IPS DF 6.9 (cell line): ENCODE measurements around the gene BSCL2.

Experiments used
- DNase-seq: peaks from one replicate; pipeline ENCODE4 v3.0.0-alpha.2; 2013; ENCODE audit warnings: low read depth, low spot score
- H3K27ac ChIP-seq: one replicate; pipeline ENCODE4 v1.5.1; 2013; ENCODE audit warnings: low read length, control low read depth
- H3K27me3 ChIP-seq: 2 replicates; pipeline ENCODE4 v1.6.1; 2013; ENCODE audit warnings: mild to moderate bottlenecking, low read length; ENCODE audit not compliant: control insufficient read depth, insufficient read depth
- H3K36me3 ChIP-seq: 2 replicates; pipeline ENCODE4 v1.6.1; 2013; ENCODE audit warnings: low read length; ENCODE audit not compliant: control insufficient read depth, insufficient read depth
- H3K4me1 ChIP-seq: 2 replicates; pipeline ENCODE4 v1.6.1; 2013; ENCODE audit warnings: low read length; ENCODE audit not compliant: control insufficient read depth, insufficient read depth
- H3K4me3 ChIP-seq: 2 replicates; pipeline ENCODE4 v1.5.1; 2013; ENCODE audit warnings: mild to moderate bottlenecking, low read length
- H3K9me3 ChIP-seq: 2 replicates; pipeline ENCODE4 v1.6.1; 2013; ENCODE audit warnings: low read length, inconsistent platforms; ENCODE audit not compliant: control insufficient read depth, insufficient read depth
- WGBS: extraction: QIAGEN DNeasy Blood & Tissue Kit; methylation state at CpG from one replicate; pipeline ENCODE4 v1.1.7; 2013; ENCODE audit warnings: mixed read lengths, missing lambda C conversion rate; ENCODE audit not compliant: insufficient read length, insufficient coverage; 5-methylcytosine and 5-hydroxymethylcytosine counted together

Gene BSCL2

DNA sequence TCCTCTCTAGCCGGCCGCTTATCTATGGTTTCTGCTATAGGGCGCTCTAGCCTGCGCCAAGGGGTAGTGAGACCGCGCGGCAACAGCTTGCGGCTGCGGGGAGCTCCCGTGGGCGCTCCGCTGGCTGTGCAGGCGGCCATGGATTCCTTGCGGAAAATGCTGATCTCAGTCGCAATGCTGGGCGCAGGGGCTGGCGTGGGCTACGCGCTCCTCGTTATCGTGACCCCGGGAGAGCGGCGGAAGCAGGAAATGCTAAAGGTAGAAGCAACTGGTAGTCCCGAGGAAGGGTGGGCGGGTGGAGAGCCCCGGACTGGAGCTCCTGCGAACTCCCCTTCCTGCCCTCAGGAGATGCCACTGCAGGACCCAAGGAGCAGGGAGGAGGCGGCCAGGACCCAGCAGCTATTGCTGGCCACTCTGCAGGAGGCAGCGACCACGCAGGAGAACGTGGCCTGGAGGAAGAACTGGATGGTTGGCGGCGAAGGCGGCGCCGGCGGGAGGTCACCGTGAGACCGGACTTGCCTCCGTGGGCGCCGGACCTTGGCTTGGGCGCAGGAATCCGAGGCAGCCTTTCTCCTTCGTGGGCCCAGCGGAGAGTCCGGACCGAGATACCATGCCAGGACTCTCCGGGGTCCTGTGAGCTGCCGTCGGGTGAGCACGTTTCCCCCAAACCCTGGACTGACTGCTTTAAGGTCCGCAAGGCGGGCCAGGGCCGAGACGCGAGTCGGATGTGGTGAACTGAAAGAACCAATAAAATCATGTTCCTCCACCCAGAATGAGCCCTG, 35.4 kb downstream of the BSCL2 start, which contains the start of the genes LBHD1 and UQCC3:
Gene LBHD1, minus strand, starts transcription at position 660 of the 782 bp plus-strand sequence. CDS start 2,236 bp downstream, outside the sequence.
Gene UQCC3, plus strand, starts transcription at position 66 of the 782 bp plus-strand sequence. Its CDS starts 73 bp downstream, at position 139.
- no peak for DNase-seq
- H3K4me3 ChIP-seq = peak within 1 kb of the TSS; percentile 93
- H3K4me1 ChIP-seq = no peaks in the 10 kb centered on the region; the same call in 1 of the 2 replicates
- peaks cover 4% of the 10 kb centered on the region for H3K36me3 ChIP-seq
- H3K27ac ChIP-seq = no peak within 1 kb of the TSS
- no CpG with 5 or more reads among the region's 59 CpGs for WGBS
- H3K9me3 ChIP-seq = no peaks in the 10 kb centered on the region
- no peaks in the 10 kb centered on the region for H3K27me3 ChIP-seq

DNA sequence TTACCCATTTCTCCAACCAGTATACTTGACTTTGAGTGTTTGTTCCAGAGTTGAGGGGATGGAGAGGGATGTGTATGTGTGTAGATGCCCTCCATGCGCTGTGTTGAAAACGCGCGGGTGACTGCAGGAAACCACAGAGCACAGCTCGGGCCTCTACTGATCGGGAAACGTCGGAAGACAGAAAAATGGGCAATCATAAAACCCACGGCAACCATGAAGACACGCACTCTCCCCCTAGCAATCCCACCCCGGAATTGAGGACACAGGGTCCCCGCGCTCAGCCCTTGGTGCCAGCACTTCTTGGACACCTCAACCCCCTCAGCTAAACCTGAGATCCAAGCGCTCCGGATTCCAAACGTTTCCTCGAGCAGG, 36.0 kb downstream of the BSCL2 start:
- H3K4me1 ChIP-seq = peaks cover 2% of the 10 kb centered on the region; the same call in 1 of the 2 replicates
- H3K27me3 ChIP-seq = no peaks in the 10 kb centered on the region
- H3K9me3 ChIP-seq = no peaks in the 10 kb centered on the region
- no peak for DNase-seq
- peaks cover 4% of the 10 kb centered on the region for H3K36me3 ChIP-seq
- peak overlapping the region; percentile 93; the same call in 1 of the 2 replicates for H3K4me3 ChIP-seq
- no peak overlapping the region for H3K27ac ChIP-seq
- no CpG with 5 or more reads among the region's 17 CpGs for WGBS

DNA sequence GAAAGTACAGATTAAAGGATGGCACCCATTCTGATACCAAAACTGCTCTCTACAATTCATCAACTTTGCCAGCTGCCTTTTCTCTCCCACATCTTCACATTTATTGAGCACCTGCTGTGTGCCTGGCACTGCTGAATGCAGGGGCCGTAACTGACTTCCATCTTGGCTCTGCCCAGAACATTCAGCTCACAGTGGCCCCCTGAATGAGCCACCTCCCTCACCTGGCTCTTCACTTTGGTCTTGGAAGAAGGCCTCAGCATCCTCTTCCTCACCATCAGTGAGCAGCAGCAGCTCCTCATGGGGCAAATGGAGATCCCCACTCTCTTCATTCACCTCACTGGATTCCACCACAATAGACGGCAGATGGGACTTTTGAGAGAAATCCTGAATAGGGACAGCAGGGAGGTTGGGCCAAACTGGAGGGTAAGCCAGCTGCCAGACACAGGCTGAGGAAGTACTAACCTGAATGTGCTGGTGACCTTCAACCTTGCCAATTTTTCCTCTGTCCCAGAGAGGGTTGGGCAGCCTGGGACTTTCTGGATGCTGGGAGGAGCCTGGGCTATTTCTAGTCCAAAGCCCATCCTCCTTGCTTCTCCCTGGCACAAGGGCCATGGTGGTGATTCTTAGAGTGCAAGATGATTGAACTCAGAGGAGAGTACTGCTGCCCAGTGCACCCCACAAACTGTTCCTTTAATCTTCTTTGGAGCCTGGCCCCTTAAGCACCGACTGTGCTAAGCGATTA, 37.6 kb downstream of the BSCL2 start:
- WGBS = no CpG with 5 or more reads among the region's 4 CpGs
- Histone ChIP-seq H3K4me3 (no peak overlapping the region), H3K27ac (no peak overlapping the region), H3K4me1 (peaks cover 2% of the 10 kb centered on the region; the same call in 1 of the 2 replicates), H3K9me3 (no peaks in the 10 kb centered on the region), H3K36me3 (peaks cover 4% of the 10 kb centered on the region), H3K27me3 (no peaks in the 10 kb centered on the region)
- DNase-seq = no peak

DNA sequence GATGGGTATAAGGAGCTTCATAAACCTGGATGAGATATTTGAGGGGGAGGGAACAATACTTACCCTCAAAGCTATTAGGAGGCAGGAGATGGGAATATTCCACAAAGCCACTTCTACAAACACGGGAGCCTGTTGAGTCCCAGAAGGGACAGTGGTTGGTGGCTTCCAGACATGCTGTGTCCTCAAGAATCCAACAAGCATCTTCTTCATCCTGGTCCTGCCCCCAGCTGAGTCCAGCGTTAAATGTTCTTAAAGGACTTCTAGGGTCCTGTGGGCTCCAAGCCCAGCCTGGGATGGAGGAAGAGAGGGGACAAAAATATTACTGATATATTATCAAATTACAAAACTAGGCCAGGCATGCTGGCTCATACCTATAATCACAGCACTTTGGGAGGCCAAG, 39.8 kb downstream of the BSCL2 start:
- H3K4me1 ChIP-seq = peaks cover 2% of the 10 kb centered on the region; the same call in 1 of the 2 replicates
- peaks cover 8% of the 10 kb centered on the region for H3K36me3 ChIP-seq
- H3K27me3 ChIP-seq = no peaks in the 10 kb centered on the region
- H3K9me3 ChIP-seq = no peaks in the 10 kb centered on the region
- H3K27ac ChIP-seq = no peak overlapping the region
- WGBS = no CpG with 5 or more reads among the region's 2 CpGs
- no peak for DNase-seq
- no peak overlapping the region for H3K4me3 ChIP-seq

DNA sequence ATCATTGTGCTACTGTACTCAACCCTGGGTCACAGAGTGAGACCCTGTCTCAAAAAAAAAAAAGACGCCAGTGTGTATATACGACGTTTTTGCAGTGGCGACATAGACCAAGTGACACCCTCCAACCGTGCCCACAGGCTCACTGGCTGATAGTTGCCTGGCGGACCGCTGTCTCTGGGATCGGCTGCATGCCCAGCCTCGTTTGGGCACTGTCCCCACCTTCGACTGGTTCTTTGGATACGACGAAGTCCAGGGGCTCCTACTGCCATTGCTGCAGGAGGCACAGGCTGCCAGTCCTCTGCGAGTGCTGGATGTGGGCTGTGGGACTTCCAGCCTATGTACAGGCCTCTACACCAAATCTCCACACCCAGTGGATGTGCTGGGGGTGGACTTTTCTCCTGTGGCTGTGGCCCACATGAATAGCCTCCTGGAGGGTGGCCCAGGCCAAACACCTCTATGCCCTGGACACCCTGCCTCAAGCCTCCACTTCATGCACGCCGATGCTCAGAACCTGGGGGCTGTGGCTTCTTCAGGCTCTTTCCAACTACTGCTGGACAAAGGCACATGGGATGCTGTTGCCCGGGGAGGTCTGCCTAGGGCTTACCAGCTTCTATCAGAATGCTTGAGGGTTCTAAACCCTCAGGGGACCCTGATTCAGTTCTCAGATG, 40.8 kb downstream of the BSCL2 start:
- Histone ChIP-seq H3K4me3 (peak overlapping the region; percentile 81; the same call in 1 of the 2 replicates), H3K36me3 (peaks cover 4% of the 10 kb centered on the region; the same call in 1 of the 2 replicates), H3K4me1 (peaks cover 2% of the 10 kb centered on the region; the same call in 1 of the 2 replicates), H3K27ac (no peak overlapping the region), H3K9me3 (no peaks in the 10 kb centered on the region), H3K27me3 (no peaks in the 10 kb centered on the region)
- no peak for DNase-seq
- no CpG with 5 or more reads among the region's 16 CpGs for WGBS

DNA sequence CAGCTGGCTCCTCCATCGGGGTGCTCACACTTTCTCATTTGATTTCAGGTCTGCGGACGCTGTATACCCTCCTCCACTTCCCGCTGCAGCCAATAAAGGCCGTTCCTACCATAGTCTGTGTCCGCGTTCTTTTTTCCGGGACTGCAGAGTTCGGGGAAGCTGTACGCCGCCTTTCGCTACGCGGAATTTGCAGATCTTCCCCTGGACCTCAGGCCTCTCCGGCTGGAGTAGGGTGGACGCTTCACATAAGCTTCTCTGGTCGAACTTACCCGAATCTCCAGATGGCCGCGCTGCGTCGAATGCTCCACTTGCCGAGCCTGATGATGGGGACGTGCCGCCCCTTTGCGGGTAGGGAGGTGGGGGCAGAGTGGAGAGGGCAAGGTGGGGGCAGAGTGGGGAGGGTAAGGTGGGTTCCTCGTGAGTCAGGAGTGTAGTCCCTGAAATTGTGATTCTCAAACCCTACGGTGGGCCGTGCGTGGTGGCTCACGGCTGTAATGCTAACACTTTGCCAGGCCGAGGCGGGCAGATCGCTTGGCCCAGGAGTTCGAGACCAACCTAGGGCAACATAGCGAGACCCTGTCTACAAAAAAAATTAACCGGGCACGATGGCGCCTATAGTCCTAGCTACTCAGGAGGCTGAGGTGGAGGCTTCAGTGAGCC, 41.5 kb downstream of the BSCL2 start:
- DNase-seq = no peak
- no peak overlapping the region for H3K27ac ChIP-seq
- no peaks in the 10 kb centered on the region for H3K27me3 ChIP-seq
- H3K4me3 ChIP-seq = peak overlapping the region; percentile 81
- peaks cover 4% of the 10 kb centered on the region; the same call in 1 of the 2 replicates for H3K36me3 ChIP-seq
- H3K9me3 ChIP-seq = no peaks in the 10 kb centered on the region
- no CpG with 5 or more reads among the region's 39 CpGs for WGBS
- H3K4me1 ChIP-seq = peaks cover 2% of the 10 kb centered on the region; the same call in 1 of the 2 replicates

DNA sequence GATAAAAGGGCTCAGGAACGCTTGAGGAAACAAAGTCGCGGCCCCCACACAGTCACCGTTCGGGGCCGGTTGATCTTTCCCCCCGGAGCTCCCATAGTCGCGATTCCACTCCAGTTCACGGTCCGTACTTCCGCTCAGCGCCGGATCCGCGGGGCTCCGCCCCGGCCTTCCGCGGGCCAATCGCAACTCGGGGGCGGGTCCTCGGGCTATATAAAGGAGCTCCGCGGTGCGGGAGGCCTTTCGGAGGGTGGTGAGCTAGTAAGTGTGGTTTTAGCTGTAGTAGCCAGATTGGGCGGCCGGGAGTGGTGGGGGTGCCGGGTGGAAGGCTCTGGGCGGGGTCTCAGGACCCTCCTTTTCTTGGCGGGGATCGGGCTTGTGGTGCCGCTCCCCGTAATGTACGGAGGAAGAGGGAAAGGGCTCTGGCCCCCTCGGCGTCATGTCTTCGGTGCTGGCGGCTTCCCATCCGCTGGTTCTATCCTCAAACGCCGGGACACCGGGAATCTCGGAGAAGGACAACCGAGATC, 42.1 kb downstream of the BSCL2 start, which contains the start of the genes C11orf98 and CSKMT:
Gene C11orf98, minus strand, starts transcription at position 136 of the 524 bp plus-strand sequence. Its CDS starts 41 bp downstream, at position 95.
Gene CSKMT, plus strand, starts transcription at position 238 of the 524 bp plus-strand sequence. CDS start 568 bp downstream, outside the sequence.
- Histone ChIP-seq H3K27ac (no peak within 1 kb of the TSS), H3K4me1 (peaks cover 2% of the 10 kb centered on the region; the same call in 1 of the 2 replicates), H3K36me3 (peaks cover 4% of the 10 kb centered on the region; the same call in 1 of the 2 replicates), H3K4me3 (peak within 1 kb of the TSS; percentile 81), H3K27me3 (no peaks in the 10 kb centered on the region), H3K9me3 (no peaks in the 10 kb centered on the region)
- WGBS = no CpG with 5 or more reads among the region's 47 CpGs
- peak; percentile 60 for DNase-seq

DNA sequence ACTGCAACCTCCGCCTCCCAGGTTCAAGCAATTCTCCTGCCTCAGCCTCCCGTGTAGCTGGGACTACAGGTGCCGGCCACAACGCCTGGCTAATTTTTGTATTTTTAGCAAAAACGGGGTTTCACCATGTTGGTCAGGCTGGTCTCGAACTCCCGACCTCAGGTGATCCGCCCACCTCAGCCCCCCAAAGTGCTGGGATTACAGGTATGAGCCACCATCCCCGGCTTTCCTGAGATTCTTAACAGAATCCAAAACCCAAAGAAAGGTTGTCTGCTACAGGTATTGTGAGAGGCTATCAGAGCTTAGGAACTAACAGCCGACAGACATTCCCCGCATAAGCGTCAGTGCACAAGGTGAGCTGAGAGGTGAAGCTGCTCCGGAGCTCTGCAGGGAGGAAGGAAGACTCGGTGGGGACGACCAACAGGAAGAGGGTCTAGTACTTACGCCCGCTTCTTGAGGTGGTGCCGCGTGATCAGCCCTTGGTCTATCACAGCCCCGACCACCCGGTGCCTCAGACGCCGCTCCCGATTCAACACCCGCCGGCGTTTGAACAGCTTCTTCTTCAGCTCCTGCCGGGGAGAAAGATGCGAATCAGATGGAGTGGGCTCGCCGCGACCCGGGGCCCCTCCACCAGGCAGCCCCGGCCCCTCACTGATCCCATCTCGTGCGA, 42.7 kb downstream of the BSCL2 start:
- H3K27me3 ChIP-seq = no peaks in the 10 kb centered on the region
- peaks cover 4% of the 10 kb centered on the region; the same call in 1 of the 2 replicates for H3K36me3 ChIP-seq
- peaks cover 2% of the 10 kb centered on the region; the same call in 1 of the 2 replicates for H3K4me1 ChIP-seq
- H3K4me3 ChIP-seq = peak overlapping the region; percentile 81
- H3K27ac ChIP-seq = no peak overlapping the region
- DNase-seq = no peak
- no peaks in the 10 kb centered on the region for H3K9me3 ChIP-seq
- no CpG with 5 or more reads among the region's 36 CpGs for whole genome bisulfite sequencing

DNA sequence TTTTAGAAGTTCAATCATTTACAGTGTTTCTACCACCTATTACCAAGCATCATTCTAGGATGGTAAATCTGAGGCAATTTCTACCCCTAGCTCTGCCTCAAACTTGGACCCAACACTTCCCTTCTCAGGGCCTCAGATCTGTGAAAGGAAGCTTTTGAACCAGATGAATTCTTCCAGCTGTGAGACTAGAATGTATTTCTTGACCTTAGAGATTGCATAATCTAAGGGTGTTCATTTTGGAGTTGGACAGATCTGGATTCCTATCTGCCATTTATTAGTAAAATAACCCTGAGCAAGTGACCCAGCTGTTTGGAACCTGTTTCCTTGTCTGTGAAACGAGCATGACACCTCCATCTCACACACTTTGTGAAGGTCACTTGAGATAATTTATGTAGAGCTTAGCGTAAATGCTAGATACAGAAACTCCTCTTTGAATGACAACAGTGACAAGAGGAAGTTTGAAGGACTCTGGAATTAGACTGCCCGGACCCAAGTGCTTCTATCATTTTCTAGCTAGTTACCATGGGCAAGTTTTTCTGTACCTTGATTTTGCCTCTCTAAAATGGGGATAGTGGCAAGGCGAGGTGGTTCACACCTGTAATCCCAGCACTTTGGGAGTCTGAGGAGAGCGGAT, 50.3 kb downstream of the BSCL2 start:
- H3K4me1 ChIP-seq = no peaks in the 10 kb centered on the region
- no peak overlapping the region for H3K4me3 ChIP-seq
- no peak for DNase-seq
- H3K27me3 ChIP-seq = no peaks in the 10 kb centered on the region
- no peaks in the 10 kb centered on the region for H3K36me3 ChIP-seq
- no CpG with 5 or more reads among the region's 5 CpGs for WGBS
- H3K9me3 ChIP-seq = no peaks in the 10 kb centered on the region
- H3K27ac ChIP-seq = no peak overlapping the region
